Left lobe of liver (tissue), 2 donors: Measurements from ENCODE around the gene SHC4. TPM values are rescaled to one million over a fixed set of nuclear protein-coding genes. Genes with fewer than 3 reads are reported as not detected.
A peak's percentile ranks its signal among the peaks of the same experiment; 100 is the strongest.
"Not testable (repeated sequence)": the region's sequence is repeated elsewhere in the genome, so short reads cannot be mapped to it uniquely, and the experiment has no call there.

Experiments
- ATAC-seq: fragments of 200-7000 bp; cut with Tn5 transposase; one replicate; pipeline ENCODE4 v1.9.1; 2020; ENCODE audit warnings: mild to moderate bottlenecking, moderate library complexity
- DNase-seq: peaks from one replicate; pipeline ENCODE4 v3.0.0-alpha.2; 2020; ENCODE audit warnings: low spot score
- total RNA-seq: library from RNA; stranded (reverse); gene quantifications from one replicate; pipeline ENCODE4 v1.2.1, GENCODE V29; 2021
- donor health status: DM: no; HTN: no; CAD: no; lungs with moderate emphysema.
- donor health status: DM: no; HTN: yes; CAD: no.

SHC4 gene
- total RNA-seq, 1 donor from 2014 or later, result 0.15 TPM

GRCh38 chr15:48856942-48857341 lies 106.8 kb downstream of the SHC4 start:
- DNase-seq, result no peak
- no peak for ATAC-seq

GRCh38 chr15:48855501-48856440 lies 107.9 kb downstream of the SHC4 start:
- DNase-seq (no peak), ATAC-seq (peak; percentile 98)

GRCh38 chr15:48854434-48854833 lies 109.3 kb downstream of the SHC4 start:
- ATAC-seq, DNase-seq: not testable (repeated sequence)

GRCh38 chr15:48851956-48852355 lies 111.8 kb downstream of the SHC4 start:
- ATAC-seq (no peak), DNase-seq (no peak)

GRCh38 chr15:48850648-48851047 lies 113.1 kb downstream of the SHC4 start:
- DNase-seq (no peak), ATAC-seq (no peak)

GRCh38 chr15:48845123-48845522 lies 118.6 kb downstream of the SHC4 start:
- DNase-seq, result no peak
- ATAC-seq, result no peak

- DNase-seq, result no peak
- ATAC-seq, result no peak
These were observed 121.2 kb downstream of the SHC4 start for GRCh38 chr15:48842501-48842900.

- ATAC-seq (no peak), DNase-seq (no peak)
These were observed 129.0 kb downstream of the SHC4 start for GRCh38 chr15:48834756-48835155.

GRCh38 chr15:48833526-48834239 lies 130.0 kb downstream of the SHC4 start:
- DNase-seq, result no peak
- no peak for ATAC-seq

- ATAC-seq (no peak), DNase-seq (no peak)
These were observed 131.1 kb downstream of the SHC4 start for GRCh38 chr15:48832648-48833047.

GRCh38 chr15:48828906-48829305 lies 134.8 kb downstream of the SHC4 start:
- ATAC-seq (no peak), DNase-seq (no peak)

GRCh38 chr15:48828471-48828870 lies 135.2 kb downstream of the SHC4 start:
- no peak for DNase-seq
- no peak for ATAC-seq

GRCh38 chr15:48825075-48825474 lies 138.6 kb downstream of the SHC4 start:
- ATAC-seq (no peak), DNase-seq (no peak)

- ATAC-seq, result no peak
- no peak for DNase-seq
These were observed 140.0 kb downstream of the SHC4 start for GRCh38 chr15:48823706-48824105.

- ATAC-seq (no peak), DNase-seq (no peak)
These were observed 140.5 kb downstream of the SHC4 start for GRCh38 chr15:48823237-48823636.

GRCh38 chr15:48814286-48814685 lies 149.4 kb downstream of the SHC4 start:
- ATAC-seq, result no peak
- no peak for DNase-seq

- DNase-seq (no peak), ATAC-seq (peak; percentile 11)
These were observed 152.3 kb downstream of the SHC4 start for GRCh38 chr15:48811325-48811958.

- DNase-seq, result peak; percentile 99
- ATAC-seq, result peak; percentile 98
These were observed 153.1 kb downstream of the SHC4 start, which contains the start of gene CEP152 for GRCh38 chr15:48810414-48811324. TSS of gene CEP152 (minus strand) at chr15:48811069. CDS start at chr15:48805649, 5,420 bp downstream.

GRCh38 chr15:48806151-48806550 lies 157.6 kb downstream of the SHC4 start:
- DNase-seq (no peak), ATAC-seq (no peak)

- ATAC-seq (no peak), DNase-seq (no peak)
These were observed 158.1 kb downstream of the SHC4 start for GRCh38 chr15:48805591-48805990.
